ENCODE measurements around the gene TFAP2A.

Gene TFAP2A

GRCh38 chr6:10414756-10415616 is at the start of gene TFAP2A:
Gene TFAP2A, minus strand, starts transcription at chr6:10415074. Its CDS starts 83 bp downstream, at chr6:10414991.
- no peak for DNase-seq

GRCh38 chr6:10463491-10464481 is 48.9 kb upstream of the TFAP2A start:
- DNase-seq, result no peak

GRCh38 chr6:10463040-10463439 is 48.2 kb upstream of the TFAP2A start:
- DNase-seq, result no peak

- DNase-seq, result no peak
Observed at GRCh38 chr6:10461850-10462249, 47.0 kb upstream of the TFAP2A start.

DNA sequence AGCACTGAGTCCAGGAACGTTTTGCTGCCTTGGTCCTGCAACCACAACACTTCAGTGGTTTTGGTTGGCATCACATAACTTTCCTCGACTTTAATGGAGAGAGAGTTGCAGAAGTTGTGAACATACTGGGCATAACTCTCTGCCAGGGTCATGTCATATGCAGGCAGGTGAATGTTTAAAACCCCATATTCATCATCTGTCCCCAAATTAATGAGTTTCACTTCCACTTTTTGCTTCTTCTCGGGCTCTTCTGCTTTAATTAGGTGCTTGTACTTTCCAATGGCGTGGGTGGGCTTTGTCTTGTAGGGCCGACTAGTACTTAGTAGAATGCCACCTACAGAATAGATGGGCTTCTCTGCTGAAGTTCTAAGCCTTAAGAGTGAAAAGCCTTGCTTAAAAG is 45.2 kb upstream of the TFAP2A start:
- DNase-seq, result no peak

- DNase-seq, result no peak
Observed at GRCh38 chr6:10458287-10458686, 43.4 kb upstream of the TFAP2A start.

- no peak for DNase-seq
Observed at GRCh38 chr6:10453596-10453995, 38.7 kb upstream of the TFAP2A start.

- DNase-seq, result no peak
Observed at GRCh38 chr6:10451828-10452509, 37.1 kb upstream of the TFAP2A start.

DNA sequence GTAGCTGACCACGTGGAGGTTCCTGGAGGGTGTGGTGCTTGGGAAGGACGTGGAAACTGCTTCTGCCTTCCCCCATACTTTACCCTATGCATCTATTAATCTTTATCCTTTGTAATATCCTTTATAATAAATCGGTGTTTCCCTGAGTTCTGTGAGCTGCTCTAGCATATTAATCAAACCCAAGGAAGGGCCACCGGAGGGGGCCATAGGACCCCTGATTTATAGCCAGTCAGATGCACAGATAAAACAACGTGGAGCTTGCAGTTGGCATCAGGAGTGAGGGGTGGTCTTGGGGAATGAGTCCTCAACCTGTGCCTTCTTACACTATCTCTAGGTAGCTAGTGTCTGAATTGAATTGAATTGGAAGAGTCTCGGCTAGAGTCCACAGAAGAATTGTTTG is 36.5 kb upstream of the TFAP2A start:
- DNase-seq, result no peak

- DNase-seq, result no peak
Observed at GRCh38 chr6:10449751-10450150, 34.9 kb upstream of the TFAP2A start.

DNA sequence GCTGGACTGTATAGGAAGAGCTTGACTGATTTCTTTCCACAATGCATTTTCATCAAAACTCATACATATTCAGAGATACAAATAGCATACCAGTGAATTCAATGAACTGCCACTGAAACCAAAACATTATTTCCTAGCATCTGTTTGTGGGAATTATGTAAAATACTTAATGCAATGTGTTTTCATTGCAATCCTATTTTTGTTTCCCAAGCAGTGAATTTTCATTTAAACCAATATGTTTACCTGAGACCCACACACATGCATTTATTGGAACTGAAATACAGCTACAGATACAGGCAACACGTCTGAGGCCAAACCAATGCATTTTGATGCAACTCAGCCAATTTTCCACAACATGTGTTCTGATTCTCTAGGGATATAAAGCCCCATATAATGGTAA is 33.2 kb upstream of the TFAP2A start:
- DNase-seq, result no peak

GRCh38 chr6:10446548-10446947 is 31.7 kb upstream of the TFAP2A start:
- no peak for DNase-seq

DNA sequence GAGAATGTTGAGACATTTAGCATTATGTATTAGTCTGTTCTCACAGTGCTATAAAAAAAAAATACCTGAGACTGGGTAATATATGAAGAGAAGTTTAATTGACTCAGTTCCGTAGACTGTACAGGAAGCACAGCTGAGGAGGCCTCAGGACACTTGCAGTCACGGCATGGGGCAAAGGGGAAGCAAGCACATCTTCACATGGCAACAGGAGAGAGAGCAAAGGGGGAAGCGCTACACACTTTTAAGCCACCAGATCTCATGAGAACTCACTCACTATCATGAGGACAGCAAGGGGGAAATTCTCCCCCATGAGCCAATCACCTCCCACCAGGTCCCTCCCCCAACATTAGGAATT is 26.8 kb upstream of the TFAP2A start:
- no peak for DNase-seq

GRCh38 chr6:10441004-10441654 is 26.3 kb upstream of the TFAP2A start:
- DNase-seq, result no peak

DNA sequence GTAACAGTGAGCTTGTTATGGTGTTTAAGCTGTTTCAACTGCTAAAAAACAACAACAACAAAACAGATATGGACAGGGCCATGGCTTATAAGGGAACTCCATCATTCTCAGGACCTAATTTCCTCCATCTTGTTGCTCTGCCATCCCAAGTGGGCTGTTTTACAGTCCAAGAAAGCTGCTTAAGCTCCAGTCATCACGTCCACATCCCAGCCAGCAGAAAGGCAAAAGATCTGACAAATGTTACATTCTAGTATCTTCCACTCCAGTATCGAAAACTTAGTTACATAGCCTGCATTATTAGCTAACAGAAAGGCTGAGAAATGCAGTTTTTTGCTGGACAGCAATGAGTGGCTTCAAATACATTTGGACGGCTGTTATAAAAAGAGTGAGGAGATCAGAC is 23.0 kb upstream of the TFAP2A start:
- DNase-seq, result no peak

- no peak for DNase-seq
Observed at GRCh38 chr6:10434235-10434634, 19.4 kb upstream of the TFAP2A start.

- no peak for DNase-seq
Observed at GRCh38 chr6:10433322-10433721, 18.4 kb upstream of the TFAP2A start.

DNA sequence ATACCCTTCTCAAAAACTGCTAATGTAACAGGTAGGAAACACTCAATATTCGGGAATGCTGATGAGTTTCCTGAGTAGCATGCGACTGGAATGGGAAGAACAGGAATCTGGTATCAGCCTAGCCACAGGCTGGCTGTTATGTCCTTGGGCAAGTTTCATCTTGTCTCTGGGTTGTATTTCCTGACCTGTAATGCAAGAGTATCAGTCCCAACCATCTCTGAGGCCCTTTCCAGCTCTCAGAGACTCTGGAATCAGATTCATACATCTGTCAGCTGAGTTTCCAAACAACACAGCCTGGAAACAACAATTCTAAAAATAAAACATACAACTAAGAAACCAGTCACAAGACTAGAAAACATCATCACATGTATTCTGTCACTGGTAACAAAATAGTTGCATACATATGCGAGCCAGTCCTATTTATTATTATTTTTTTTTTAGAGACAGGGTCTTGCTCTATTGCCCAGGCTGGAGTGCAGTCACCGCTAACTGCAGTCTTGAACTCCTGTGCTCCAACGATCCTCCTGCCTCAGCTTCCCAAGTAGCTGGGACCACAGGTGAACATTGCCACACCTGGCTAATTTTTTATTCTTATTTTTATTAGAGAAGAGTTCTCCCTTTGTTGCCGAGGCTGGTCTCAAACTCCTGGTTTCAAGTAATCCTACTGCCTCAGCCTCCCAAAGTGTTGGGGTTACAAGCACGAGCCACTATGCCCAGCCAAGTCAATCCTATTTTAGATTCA is 16.7 kb upstream of the TFAP2A start:
- no peak for DNase-seq

DNA sequence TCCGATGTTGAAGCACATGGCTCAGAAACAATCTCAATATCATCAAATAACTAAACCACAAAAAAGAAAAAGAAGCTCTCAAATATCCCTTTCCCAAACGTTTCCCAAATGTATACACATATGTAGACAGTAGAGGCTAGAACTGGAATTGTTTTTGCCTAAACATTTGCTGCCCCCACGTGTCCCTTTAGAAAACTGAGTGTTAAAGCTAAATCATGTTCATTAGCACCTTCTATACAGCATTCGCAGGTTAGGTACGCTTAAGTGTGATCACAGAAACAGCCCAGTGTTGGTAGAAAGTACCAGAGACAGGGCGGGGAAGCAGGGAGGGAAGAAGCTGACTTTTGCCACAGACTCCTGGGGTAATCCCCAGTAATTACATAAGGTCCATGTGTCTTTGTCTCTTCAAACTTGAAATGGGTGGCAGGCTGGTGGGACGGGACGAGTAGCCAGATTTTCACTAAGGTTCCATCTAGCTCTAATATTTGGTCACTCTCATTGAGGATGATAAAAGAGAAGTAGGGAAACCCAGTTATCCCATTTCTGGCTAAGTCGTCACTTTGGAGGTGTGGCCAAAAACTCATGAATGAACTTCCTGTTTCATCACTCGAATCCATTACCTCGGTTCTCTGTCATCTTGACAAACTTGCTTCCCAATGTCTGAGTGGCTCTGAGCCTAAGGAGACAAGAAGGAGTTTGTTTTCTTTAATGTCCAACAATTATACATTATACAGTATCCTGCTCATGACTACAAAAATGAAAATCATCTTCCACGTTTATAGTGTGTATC is 15.0 kb upstream of the TFAP2A start:
- peak in 1 of 2 donors; percentile 3 for DNase-seq

DNA sequence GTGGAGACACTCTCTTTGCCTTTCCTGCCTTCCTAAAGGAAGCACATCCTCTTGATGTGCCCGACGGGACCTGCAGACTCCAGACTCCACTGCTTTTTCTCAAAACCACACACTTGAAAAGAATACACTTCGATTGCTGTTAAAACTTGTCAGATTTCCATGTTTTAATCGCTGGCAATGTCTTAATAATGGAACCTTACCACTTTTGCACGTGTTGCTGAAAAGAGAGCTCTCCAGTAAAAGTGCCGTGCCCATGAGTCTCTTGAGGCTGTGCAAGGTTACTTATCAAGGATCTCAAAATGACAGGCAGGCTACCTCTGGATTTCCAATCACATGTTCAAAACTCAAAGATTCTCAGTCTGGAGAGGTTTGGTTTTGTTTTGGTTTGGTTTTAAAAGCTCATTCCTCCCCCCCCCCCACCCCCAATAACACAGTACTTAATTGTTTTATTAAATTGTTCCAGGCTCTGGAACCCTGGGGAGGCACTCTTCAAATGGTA is 12.0 kb upstream of the TFAP2A start:
- no peak for DNase-seq
